ENCODE data around the gene VSTM2L. TPM values are rescaled to one million over a fixed set of nuclear protein-coding genes. Genes with fewer than 3 reads are reported as not detected.
"Not testable (repeated sequence)": the region's sequence is repeated elsewhere in the genome, so short reads cannot be mapped to it uniquely, and the experiment has no call there.

Gene VSTM2L
- total RNA-seq (2014; rRNA removed; shearing (Covaris generic)), result 0.48 and 3.2 TPM in 2 replicates

GRCh38 chr20:37902504-37903313, at the start of gene VSTM2L:
VSTM2L (plus strand) TSS chr20:37903127; CDS start chr20:37903351, 224 bp downstream.
- peak; percentile 84 for DNase-seq (ENCODE audit: low read depth)

DNA sequence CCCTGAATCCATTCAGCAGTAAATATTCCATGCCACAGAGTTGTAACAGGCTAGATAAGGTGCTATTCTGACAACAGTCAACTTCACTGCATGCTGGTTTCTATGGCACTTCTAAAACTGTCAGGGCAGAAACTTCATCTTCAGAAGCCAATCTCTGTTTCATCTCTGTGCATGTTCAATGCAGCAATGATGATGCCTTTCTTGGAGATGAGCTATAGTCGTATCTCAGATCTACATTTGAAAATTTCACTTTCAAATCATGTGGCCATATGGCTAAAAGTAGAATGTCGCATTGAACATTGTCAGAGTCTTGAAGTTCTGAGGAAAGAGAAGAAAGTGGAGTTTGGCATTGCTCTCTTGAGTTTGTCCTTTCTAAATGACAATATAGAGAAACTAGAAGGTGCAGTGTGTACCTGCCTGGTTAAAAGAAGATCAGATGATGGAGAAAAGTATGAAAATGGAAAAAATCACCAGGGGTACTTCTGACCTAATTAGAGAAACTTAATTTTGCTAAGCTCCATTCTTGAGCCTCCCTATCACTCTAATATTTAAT, 49.0 kb upstream of the VSTM2L start:
- no peak for DNase-seq (ENCODE audit: low read depth)

GRCh38 chr20:37856034-37856433, 46.9 kb upstream of the VSTM2L start:
- DNase-seq (ENCODE audit: low read depth), result not testable (repeated sequence)

- DNase-seq (ENCODE audit: low read depth), result peak; percentile 66
Observed at GRCh38 chr20:37856932-37857660, 45.8 kb upstream of the VSTM2L start.

- DNase-seq (ENCODE audit: low read depth), result no peak
Observed at GRCh38 chr20:37859406-37860171, 43.3 kb upstream of the VSTM2L start.

- DNase-seq (ENCODE audit: low read depth), result no peak
Observed at GRCh38 chr20:37863289-37863688, 39.6 kb upstream of the VSTM2L start.

DNA sequence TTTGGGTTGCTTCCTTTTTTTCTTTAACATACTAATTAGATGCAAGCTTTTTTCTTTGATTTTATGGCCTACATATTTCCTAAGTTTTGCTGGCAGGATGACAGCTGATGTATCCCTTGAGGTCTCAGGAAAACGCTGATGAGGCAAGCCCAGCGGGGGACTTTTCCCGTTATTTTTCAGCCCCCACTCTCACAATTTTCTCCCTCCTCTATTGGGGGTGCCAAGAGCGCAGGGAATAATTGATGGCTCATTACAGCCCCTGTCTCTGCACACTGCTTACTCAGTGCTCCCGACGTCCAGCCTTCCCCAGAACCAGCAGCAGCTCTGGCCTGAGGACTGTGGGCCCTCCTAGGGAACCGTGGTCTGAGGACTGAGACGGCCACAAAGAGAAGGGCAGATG, 38.6 kb upstream of the VSTM2L start:
- DNase-seq (ENCODE audit: low read depth), result no peak

DNA sequence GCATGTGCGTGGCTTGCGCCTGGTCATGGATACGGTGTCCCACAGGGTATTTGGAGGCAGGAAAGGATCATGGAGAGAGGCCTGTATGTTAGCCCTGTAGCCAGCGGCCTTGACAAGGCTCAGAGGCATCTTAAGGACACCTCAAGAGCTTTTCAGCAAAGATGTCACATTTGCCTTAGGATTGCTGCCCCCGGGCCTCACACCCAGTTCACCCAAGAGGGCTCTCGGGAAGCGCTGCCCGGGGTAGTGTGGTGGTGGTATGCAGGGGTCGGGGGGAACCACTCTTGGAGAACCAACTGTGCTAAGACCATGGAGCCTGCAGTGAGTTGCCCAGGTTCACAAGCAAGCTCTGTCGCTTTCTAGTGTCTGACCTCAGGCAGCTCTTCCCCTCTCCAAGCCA, 36.9 kb upstream of the VSTM2L start:
- DNase-seq (ENCODE audit: low read depth), result no peak

DNA sequence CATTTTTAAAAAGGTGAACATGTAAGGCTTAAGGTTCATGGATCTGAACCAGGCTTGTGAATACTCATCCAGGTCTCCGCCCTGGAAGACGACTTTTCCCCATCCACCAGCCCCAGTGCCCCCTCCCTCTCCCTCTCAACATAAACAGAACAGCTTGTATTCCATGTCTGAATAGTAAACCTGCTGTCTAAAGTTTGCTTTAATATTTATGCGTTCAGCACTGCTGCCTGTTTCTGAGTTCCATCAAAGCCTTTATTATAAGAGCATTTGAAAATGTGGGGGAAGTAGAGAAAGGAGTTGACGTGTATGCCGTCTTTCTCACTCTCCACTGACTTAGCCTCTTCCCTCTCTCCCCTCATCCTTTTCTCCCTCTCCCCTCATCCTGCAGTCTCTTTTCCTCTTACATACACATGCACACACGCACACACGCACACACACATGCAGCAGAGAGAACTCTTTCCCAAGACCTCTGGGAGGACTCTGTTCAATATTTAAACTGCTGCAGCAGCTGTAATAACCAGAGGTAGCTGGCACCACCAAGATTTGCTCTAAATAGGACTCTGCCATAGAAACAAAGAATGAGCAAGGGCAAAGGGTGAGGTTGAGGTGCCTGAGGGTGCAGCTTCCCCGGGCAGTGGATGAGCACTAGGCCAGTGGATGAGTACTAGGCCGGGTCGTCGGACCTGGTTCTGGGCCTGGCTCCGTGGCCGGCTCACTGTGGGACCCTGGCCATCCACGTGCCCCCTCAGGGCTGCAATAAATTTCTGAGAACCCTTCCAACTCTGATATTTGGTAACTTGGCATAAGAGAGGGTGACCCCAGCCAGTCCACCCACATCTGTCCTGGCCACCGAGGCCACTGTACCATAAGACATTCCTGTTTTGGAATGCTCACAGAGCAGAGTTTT, 35.4 kb upstream of the VSTM2L start:
- no peak for DNase-seq (ENCODE audit: low read depth)

- DNase-seq (ENCODE audit: low read depth), result no peak
Observed at GRCh38 chr20:37868851-37869333, 34.0 kb upstream of the VSTM2L start.

DNA sequence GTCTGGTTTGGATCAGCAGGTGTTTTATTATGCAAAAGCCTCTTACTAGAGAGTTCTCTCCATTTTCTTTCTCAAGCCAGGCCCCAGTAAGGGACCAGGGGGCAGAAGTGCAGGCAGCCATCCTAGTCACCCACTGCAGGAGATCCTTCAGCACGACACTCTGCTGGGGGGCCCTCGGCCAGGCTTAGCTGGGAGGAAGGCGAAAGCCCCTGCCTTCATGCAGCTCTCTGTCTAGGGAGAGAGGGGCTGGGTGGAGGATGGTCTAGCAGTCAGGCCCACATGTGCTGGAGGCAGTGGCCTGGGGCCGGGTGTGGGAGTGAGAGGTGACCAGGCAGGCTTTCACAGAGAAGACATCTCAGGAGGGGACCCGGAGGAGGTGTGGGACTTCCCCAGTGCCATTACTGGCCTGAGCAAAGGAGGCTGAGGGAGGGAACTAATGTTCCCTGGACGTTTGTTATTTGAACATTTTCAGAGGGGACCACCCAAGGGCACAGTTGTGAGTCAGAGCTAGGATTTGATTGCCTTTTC, 33.5 kb upstream of the VSTM2L start:
- DNase-seq (ENCODE audit: low read depth), result no peak

GRCh38 chr20:37870294-37870693, 32.6 kb upstream of the VSTM2L start:
- DNase-seq (ENCODE audit: low read depth), result no peak

DNA sequence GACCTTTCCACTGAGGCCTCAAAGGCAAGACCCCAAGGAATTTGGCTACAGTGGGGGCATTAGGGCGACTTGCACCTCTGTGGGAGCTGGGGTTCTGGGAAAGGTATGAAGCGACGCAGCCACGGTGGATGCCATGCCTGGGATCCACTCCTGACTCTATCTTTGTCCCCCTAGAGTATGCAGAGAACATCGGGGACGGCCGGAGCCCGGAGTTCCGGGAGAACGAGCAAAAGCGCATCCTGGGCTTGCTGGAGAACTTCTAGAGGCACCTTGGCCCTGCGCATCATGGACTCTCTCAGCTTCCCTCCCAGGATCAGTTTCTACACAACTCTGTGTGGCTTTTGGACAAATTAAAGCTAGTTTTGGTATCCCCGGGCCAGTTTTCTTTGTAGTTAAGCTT, 31.2 kb upstream of the VSTM2L start:
- DNase-seq (ENCODE audit: low read depth), result no peak

DNA sequence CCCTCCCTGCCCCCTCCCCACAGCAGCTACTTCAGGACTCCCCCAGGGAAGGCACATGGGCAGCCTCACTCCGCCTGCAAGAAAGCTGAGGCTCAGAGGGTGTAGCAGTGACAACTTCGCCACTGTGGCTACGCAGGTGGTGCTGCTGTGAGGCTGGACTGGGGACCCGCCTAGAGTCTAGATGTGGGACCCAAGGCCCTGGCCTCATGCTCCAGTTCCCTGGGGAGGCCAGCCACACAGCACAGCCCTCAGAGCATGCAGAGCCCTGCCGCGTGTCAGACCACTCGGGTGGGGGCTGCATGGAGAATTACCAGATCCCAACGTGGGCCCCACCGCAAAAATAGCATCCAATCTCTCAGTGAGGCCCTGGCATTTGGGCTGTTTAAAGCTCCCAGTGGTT, 30.8 kb upstream of the VSTM2L start:
- DNase-seq (ENCODE audit: low read depth), result no peak

- no peak for DNase-seq (ENCODE audit: low read depth)
Observed at GRCh38 chr20:37873884-37874283, 29.0 kb upstream of the VSTM2L start.

GRCh38 chr20:37875460-37876175, 27.3 kb upstream of the VSTM2L start:
- no peak for DNase-seq (ENCODE audit: low read depth)

- no peak for DNase-seq (ENCODE audit: low read depth)
Observed at GRCh38 chr20:37876863-37877262, 26.1 kb upstream of the VSTM2L start.

GRCh38 chr20:37877832-37878772, 24.8 kb upstream of the VSTM2L start:
- no peak for DNase-seq (ENCODE audit: low read depth)
